ENCODE data around the gene TICRR.
A peak's percentile ranks its signal among the peaks of the same experiment; 100 is the strongest.

The TICRR gene

DNA sequence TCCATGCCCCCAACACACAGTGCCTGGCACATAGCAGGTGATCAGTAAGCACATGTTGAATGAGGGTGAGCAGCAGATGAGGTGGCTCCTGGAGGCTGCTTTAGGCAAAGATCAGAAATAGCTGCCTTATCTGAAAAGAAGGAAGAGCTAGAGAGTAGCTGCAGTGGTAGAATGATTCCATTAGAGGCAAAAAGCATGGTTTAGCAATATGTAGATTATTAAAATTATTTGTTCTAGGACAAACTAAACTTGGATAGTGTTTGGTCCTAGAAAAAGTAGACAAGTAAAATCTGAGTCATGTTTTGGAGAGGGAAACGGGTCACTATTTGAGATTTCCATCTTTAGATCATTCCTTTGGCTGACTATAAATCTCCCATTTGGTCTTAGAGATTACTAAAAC is 47.9 kb downstream of the TICRR start:
- DNase-seq: no peak
- intact Hi-C loops (cut with DNase I): no loop called here

DNA sequence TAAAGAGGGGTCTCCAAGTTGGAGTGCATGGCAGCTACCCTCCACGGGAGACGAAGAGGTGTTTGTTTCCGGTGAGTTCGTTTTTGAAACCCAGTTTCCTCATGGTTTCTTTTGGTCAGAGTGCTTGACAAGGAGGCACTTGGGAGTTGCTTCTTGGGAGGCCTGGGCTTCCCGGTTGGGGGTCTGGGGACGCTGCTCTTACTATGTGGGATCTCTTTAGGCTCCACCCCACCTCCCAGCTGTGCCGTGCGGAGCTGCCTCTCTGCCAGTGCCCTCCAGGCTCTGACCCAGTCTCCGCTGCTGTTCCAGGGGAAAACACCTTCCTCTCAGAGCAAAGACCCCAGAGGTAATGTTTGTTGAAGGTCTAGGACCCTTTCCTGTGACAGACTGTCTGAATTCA is 50.4 kb downstream of the TICRR start:
- intact Hi-C loops (cut with DNase I): no loop called here
- DNase-seq: peak in 1 of 42 donors; percentile 25

DNA sequence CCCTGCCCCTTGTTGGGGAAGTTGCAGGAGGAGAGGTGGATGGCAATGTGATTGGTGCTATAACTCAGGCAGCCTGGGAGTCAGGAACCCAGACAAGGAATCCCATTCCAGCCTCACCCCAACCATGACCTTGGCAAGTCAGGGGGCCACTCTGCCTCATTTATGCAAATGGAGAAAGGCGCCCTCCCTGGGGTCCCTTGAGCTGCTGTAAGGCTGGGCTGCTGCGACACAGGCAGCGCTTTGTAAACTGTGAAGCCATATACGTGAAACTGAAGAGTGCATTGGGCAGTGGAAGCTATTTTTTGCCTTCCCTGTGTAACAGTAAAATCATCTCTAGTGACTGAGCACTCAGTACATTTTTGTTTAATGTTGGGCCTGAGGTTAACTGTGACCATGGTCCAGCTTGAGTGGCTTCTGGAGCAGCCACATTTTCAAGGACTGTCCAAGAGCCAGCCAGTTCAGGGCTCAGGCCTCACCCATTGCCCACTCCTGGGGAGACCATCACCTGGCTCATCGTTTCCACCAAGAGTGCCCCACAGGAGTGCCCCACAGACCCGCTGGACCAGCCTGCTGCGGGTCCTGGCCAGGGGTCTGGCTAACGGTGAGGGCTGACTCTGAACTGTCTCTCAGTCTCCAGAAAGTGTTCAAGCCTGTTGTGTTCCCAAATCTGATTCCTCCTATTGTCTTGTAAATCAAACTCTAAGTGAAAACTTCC is 52.1 kb downstream of the TICRR start:
- DNase-seq: peak in 1 of 42 donors; percentile 35
- intact Hi-C loops (cut with DNase I): no loop called here

DNA sequence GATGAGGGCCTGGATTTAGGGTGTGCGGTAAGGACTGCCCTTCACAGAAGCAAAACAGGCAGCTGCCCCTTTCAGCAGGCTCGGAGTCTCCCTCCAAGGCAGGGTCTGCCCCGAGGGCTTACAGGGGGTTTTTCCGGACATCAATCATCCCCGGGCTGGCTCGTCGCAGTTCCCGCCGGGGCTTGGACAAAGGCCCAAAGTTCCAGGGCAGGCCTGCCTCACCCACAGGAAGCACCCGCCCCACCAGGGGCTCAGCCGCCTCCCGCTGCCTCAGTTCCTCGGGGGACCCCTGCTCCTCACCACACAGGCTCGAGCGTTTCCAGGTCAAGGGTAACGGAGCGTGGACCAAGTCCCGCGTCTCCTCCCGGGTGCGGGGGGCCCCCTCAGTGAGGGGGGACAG is 53.0 kb downstream of the TICRR start:
- DNase-seq: peak in 2 of 42 donors; percentile 26 to 29

DNA sequence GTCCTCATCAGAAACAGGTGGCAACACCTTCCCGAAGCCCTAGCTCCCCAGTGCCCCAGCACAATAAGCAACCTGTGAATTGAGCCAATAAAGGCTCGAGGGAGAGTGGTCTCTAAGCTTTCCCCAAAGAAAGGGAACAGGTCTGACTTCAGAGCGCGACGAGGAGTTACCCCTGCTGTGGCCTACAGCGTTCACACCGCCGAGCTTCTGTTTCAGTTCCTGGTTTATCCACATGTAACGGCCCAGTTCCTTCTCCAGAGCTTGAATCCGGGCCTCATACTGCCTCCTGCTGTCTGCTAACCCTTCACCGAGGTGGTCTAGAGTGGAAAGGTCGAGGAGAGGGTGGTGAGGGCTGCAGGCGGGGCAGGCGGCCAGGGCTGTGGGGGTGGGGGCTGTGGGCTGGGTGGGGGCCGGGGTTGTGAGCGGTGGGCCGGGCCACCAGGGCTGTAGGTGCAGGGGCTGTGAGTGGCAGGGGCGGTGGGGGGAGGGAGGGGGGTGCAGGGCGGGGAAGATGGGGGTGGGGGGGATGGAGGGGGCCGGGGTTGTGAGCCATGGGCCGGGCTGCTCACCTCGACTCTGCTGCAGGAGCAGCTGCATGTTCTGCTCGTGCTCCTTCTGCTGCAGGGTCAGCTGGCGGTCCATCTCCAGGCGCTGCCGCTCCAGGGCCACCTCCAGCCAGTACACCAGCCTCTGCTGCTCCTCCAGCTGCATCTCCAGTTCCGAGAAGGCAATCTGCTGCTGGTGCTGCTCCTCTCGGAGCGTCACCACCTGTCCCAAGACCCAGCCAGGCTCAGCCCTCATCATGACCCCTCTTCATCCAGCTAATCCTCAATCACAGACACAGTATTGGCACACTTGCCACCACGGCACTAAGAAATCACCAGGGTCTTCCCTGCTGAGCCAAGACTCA is 53.8 kb downstream of the TICRR start:
- DNase-seq: peak in 2 of 42 donors; percentile 34 to 37
- intact Hi-C loops (cut with DNase I): no loop called here

More for the DNA sequence above, 53.0 kb downstream of the TICRR start:
- intact Hi-C loops (cut with DNase I): no loop called here

DNA sequence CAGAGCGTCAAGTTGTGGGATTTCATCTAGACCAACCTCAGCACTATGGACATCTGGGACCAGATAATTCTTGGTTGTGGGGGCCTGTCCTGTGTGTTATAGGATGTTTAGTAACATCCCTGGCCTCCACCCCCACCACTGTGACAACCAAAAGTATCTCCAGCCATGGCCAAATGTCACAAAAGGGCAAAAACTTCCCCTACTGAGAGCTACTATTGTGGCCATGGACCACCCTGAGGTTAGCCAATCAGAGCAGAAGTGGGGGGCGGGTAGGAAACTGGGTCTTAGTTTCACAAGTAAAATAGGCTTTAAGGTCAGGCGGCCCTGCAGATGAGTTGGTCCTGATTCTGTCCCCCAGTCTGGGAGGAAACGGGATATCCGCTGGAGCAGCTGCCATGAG is 54.6 kb downstream of the TICRR start:
- peak in 1 of 42 donors; percentile 17 for DNase-seq
- intact Hi-C loops (cut with DNase I): no loop called here

DNA sequence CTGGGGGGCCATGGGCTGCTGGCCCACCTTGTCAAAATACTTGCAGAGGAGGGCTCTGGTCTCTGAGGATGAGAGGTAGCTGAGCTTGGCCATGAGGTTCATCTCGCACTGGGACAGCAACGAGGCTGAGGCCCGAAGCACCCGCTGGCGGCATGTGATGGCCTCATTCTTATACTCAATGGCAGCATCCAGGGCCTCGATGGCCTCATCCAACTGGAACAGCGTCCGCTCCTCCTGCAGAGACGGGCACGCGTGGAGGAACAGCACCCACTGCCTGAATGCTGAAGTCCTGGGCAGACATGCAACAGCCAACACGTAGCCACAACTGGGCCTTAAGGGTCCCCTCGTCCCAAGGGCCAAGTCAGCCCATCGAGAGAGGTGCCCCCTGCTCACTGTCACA is 55.0 kb downstream of the TICRR start:
- DNase-seq: peak in 3 of 42 donors; percentile 21 to 32 (median 26)
- intact Hi-C loops (cut with DNase I): no loop called here

DNA sequence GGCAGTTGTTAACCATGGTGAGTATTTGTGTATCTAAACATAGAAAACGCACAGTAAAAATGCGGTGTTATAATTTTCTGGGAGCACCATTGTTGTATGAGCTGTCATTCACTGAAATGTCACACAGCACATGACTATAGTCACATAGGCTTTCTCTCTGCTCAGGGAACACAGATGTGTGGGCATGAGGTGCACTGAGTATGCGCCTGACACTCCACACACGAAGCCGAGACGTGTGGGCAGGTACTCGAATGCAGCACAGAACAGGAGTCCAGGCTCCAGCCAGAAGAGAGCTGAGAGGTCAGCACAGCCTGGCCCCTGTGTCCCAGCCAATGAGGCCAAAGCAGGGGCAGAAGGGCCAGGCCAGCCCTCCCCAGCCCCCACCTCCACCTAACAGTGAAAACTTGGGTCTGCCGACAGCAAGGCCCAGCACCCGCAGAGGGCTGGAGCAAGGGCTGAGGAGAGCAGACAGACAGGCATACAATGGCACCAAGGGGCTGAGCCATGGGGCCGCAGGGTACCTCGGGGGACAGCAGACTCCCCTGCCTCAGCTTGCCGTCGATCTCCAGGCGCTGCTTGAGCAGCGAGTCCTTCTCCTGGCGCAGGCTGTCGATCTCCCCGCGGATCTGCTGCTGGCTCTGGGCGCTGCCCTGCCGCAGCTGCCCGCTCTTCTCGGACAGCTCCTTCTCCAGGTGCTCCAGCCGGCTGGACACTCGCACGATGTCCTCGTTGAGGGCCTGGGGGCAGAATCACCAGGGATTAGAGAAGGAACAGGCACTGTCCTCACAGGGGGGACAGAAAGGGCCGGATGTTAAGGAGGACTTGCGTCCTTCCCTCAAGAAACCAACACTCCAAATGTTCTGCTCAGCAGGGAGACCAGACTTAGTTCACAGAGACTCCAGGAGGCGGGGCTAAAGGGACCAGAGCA is 56.0 kb downstream of the TICRR start:
- peak in 41 of 42 donors; percentile 26 to 85 (median 61) for DNase-seq

DNA sequence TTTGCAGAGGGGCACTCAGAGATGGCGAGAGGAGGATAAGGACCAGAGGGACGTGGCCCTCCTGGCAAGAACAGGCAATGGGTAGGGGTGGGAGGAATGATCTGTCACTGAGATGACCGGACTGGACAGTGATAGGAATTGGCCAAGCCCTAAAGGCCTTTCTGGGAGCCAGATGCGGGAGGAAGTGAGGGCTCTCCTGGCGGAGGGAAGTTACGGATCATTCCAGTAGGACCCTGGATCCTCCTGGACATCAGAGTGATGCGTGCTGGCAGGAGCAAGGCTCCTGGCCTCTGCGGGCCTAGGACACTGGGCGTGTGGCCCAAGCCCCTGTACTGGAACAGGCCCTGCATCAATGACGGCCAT is 56.6 kb downstream of the TICRR start:
- peak in 2 of 42 donors; percentile 3 to 25 for DNase-seq
- intact Hi-C loops (cut with DNase I): no loop called here

More for the DNA sequence above, 56.0 kb downstream of the TICRR start:
- intact Hi-C loops (cut with DNase I): no loop called here

DNA sequence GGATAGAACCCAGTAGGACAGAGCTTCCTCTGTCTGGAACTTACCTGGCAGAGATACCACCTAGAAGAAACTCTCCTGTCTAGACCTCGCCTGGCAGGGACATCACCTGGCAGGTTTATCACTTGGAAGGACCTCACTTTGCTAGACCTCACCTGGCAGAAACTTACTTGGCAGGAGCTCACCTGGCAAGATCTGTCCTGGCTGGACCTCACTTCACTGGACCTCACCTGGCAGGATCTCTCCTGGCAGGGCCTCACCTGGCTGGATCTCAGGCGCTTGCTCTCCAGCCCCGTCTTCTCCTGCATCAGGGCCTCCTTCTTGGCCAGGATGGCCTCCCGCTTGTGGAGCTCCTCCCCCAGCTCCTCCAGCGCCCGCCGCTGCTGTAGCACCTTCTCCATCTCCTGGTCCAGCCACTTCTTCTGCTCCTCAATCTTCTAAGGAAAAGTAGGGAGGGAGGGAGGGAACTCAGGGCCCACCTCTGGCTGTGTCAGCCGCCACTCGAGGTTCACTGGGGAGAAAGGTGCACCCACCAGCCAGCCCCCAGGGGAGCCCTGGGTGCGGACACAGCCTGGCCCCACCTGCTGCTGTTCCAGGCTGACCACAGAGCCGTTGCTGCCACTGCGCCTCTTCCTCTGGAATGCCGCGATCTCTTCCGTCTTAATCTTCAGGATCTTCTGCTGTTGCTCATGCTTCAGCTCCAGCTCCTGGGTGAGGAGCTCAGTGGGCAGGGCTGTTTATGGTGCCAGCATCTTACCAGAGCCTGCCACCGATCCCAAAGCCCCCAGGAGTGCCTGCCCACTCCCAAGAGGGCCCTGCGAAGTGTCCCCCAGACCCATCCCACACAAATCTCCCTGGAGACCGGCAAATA is 57.5 kb downstream of the TICRR start:
- DNase-seq: peak in 3 of 42 donors; percentile 12 to 21 (median 19)
- intact Hi-C loops (cut with DNase I): no loop called here

DNA sequence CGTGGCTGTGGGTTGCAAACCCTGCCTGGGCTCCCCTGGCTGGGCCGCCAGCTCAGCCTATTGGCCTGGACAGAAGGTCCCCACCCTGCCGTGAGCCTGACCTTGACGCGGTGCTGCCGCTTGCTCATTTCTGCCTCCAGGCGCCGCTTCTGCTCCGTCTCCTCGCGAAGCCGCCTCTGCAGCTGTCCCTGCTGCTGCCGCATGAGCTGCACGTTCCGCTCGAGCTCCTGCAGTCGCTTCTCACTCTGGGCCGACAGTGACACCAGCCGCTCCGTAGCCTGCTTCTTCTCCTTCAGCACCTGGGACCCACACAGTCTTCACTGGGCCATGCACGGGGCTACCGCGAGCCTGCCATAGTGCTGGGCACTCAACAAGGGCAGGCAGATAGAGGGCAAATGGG is 58.3 kb downstream of the TICRR start:
- peak in 4 of 42 donors; percentile 8 to 30 (median 13) for DNase-seq
- intact Hi-C loops (cut with DNase I): no loop called here

DNA sequence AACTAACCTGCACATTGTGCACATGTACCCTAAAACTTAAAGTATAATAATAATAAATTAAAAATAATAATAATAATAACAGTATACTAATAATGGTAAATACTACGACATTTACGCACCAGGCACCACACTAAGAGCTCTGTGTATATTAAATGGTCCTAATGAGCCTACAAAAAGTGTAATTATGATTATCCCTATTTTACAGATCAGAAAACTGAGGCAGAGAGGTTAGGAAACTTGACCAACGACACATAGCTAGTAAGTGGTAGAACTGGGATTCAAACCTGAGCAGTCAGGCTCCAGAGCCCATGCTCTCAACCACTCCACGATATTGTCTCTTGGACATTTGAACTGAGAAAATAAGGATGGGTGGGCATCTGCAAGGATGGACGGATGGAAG is 65.0 kb downstream of the TICRR start:
- DNase-seq: peak in 1 of 42 donors; percentile 0
- intact Hi-C loops (cut with DNase I): no loop called here

DNA sequence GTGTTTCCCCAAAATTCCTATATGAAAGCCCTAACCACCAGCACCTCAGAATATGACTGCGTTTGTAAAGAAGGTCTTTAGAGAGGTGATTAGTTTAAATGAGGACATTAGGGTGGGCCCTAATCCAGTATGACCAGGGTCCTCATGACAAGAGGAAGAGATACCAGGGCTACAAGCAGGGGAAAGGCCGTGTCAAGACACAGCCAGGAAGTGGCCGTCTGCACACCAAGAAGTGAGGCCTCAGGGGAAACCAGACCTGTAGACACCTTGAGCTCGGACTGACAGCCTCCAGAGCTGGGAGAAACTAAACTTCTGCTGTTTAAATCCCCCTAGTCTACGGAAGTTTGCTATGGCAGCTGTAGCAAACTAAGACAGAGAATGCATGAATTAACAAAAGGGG is 65.8 kb downstream of the TICRR start:
- DNase-seq: no peak
- intact Hi-C loops (cut with DNase I): no loop called here

DNA sequence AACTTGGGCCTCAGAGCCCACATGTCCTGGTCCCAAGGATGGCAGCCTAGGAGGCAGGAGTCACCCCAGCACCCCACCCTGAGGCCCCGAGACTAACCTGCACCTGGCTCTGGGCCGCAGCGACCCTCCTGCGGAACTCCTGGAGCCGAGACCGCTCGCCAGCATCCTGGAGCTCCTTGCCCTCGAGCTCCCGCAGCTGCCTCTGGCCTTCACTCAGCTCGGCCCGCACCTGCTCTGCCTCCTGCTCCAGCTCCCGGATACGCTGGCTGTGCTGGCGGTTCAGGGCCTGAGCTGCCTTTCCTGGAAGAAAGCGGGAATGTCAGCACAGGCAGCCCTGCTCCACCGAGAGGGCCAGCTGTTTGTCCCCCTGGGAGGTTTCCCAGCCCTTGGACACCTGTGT is 66.8 kb downstream of the TICRR start:
- DNase-seq: peak in 1 of 42 donors; percentile 3
- intact Hi-C loops (cut with DNase I): no loop called here

DNA sequence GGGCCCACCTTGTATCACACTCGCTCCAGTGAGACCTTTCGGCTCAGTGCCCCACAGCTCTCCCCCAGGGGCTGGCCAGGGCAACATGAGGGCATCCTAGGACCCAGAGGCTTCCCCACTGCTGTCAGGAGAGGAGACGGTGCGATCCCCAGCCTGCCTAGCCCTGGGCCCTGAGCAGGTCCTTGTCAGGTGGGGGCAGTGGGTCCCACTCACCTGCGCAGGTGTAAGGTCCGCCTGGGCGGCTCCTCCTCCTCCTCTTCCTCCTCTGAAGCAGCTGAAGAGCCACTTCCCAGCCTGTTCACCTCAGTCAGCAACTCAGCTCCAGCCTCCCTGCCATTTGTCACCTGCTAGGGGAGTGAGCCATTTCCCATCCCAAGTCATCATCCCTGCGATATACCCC is 70.4 kb downstream of the TICRR start:
- DNase-seq: peak in 1 of 42 donors; percentile 6
- intact Hi-C loops (cut with DNase I): no loop called here

DNA sequence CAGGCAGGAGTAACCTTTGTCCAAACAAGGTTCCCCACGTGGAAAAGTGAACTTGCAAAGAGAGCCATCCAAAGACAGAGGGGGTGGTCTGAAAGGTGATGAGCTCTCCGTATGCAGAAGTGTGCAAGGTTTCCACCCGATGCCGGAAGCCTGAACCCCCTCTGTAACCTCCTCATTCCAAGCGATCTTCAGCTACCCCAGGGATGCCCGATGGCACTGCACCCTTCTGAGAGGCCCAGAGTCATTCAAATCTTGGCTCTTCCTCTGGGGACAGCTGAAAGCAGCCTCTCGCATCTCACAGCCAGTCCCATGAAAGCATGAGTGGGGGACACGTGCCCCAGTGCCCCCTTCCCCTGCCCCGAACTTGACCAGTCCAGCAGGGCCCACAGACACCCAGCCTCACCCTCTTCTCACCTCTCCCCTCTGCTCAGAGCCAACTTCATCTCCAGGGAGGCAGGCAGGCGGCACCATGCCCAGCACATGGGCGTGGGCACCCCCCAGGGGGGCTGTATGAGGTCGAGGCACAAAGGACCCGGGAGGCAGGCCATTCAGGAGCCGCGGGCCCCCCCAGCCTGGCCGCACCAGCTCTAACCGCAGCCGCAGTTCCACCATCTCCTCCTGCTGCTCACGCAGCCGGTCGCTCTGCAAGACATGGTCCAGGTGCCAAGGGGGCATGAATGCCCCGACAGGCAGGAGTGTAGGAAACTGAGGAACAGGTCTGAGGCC is 71.3 kb downstream of the TICRR start:
- intact Hi-C loops (cut with DNase I): no loop called here
- DNase-seq: peak in 1 of 42 donors; percentile 3

DNA sequence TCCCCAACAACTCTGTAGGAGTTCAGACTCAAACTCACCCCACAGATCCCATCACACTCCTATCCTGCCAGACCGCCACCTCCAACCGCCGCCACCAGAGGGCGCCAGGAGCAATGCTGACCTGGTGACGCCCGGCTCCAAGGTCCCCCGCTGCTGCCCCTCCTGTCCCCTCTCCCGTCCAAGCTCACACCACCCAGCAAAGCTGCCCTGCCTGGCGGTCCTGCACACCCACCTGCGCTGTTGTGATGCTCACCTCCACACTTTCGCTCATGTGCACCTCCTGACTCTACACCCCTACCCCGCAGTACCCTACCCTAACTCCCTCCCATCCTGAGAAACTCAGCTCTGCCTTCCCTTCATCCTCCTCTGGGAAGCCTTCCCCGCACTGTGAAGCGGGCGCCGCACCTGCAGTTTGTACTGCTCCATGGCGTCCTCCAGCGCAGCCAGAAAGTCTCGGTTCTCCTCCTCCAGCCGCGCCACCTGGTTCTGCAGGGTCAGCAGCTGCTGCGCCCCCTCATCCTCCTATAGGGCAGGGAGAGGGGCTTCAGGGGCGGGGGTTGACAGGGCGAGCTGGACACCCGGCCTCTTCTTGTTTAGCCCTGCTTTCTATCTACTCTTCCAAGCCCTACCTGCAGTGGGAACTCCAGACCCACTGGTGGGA is 72.1 kb downstream of the TICRR start:
- peak in 41 of 42 donors; percentile 33 to 86 (median 67) for DNase-seq
- intact Hi-C loops (cut with DNase I): no loop called here
